Measurements from ENCODE around the gene DSG2.
"Not testable (repeated sequence)": the region's sequence is repeated elsewhere in the genome, so short reads cannot be mapped to it uniquely, and the experiment has no call there.

The DSG2 gene

GRCh38 chr18:31497836-31498573, at the start of gene DSG2:
TSS of gene DSG2 (plus strand) at chr18:31498177. CDS start at chr18:31498252, 75 bp downstream.
- DNase-seq, result peak; percentile 45

- DNase-seq, result no peak
These were observed 47.6 kb upstream of the DSG2 start for GRCh38 chr18:31450409-31450808.

GRCh38 chr18:31451625-31452024, 46.4 kb upstream of the DSG2 start:
- no peak for DNase-seq

GRCh38 chr18:31454066-31454708, 43.8 kb upstream of the DSG2 start:
- DNase-seq, result no peak

GRCh38 chr18:31469629-31470028, 28.3 kb upstream of the DSG2 start:
- DNase-seq, result no peak

- no peak for DNase-seq
These were observed 19.3 kb upstream of the DSG2 start for GRCh38 chr18:31478688-31479087.

GRCh38 chr18:31482051-31482450, 15.9 kb upstream of the DSG2 start:
- DNase-seq, result no peak

- DNase-seq, result peak; percentile 3
These were observed 14.6 kb upstream of the DSG2 start for GRCh38 chr18:31483396-31483795.

GRCh38 chr18:31484461-31484860, 13.5 kb upstream of the DSG2 start:
- no peak for DNase-seq

GRCh38 chr18:31486165-31486564, 11.8 kb upstream of the DSG2 start:
- no peak for DNase-seq

- DNase-seq, result no peak
These were observed 10.5 kb upstream of the DSG2 start for GRCh38 chr18:31487246-31488015.

GRCh38 chr18:31489311-31489710, 8.7 kb upstream of the DSG2 start:
- DNase-seq, result no peak

GRCh38 chr18:31490387-31490786, 7.6 kb upstream of the DSG2 start:
- no peak for DNase-seq

- no peak for DNase-seq
These were observed 7.1 kb upstream of the DSG2 start for GRCh38 chr18:31490833-31491232.

GRCh38 chr18:31491586-31491985, 6.4 kb upstream of the DSG2 start:
- DNase-seq, result no peak

GRCh38 chr18:31492671-31493070, 5.3 kb upstream of the DSG2 start:
- no peak for DNase-seq

GRCh38 chr18:31493171-31493570, 4.8 kb upstream of the DSG2 start:
- no peak for DNase-seq

GRCh38 chr18:31493941-31494340, 4.0 kb upstream of the DSG2 start:
- no peak for DNase-seq

GRCh38 chr18:31494705-31495244, 3.2 kb upstream of the DSG2 start:
- not testable (repeated sequence) for DNase-seq

GRCh38 chr18:31497404-31497835, 557 bp upstream of the DSG2 start:
- DNase-seq, result no peak

- peak; percentile 15 for DNase-seq
These were observed 872 bp downstream of the DSG2 start for GRCh38 chr18:31498574-31499524.

- DNase-seq, result no peak
These were observed 2.2 kb downstream of the DSG2 start for GRCh38 chr18:31500051-31500688.
